ENCODE data around the gene RALGPS1. TPM values are rescaled to one million over a fixed set of nuclear protein-coding genes. Genes with fewer than 3 reads are reported as not detected.

Gene RALGPS1
- total RNA-seq, 2 experiments from 2014 or later = 14.1 to 14.4 TPM

- Histone ChIP-seq H2AFZ (ENCODE audit: low read length) (no peak overlapping the region), H3K9me2 (ENCODE audit: insufficient read depth, low read length) (no peaks in the 10 kb centered on the region), H3K4me1 (ENCODE audit: insufficient read depth, low read length, poor library complexity, severe bottlenecking) (no peaks in the 10 kb centered on the region), H3K27ac (ENCODE audit: low read depth, low read length, poor library complexity, severe bottlenecking) (no peak overlapping the region), H3K4me2 (ENCODE audit: low read length) (no peak overlapping the region), H4K20me1 (ENCODE audit: insufficient read depth, low read length) (no peaks in the 10 kb centered on the region), H3K4me3 (ENCODE audit: low read depth, low read length, poor library complexity, severe bottlenecking) (no peak overlapping the region), H3K9me3 (ENCODE audit: low read length) (no peaks in the 10 kb centered on the region), H3K36me3 (ENCODE audit: insufficient read depth, low read length) (no peaks in the 10 kb centered on the region), H3K79me2 (ENCODE audit: insufficient read depth, low read depth, low read length) (no peaks in the 10 kb centered on the region)
- intact Hi-C loops (cut with micrococcal nuclease; ENCODE audit: unreplicated experiment) = no loop called here
- BruUV-seq (replicated peaks) = no TSS peak
- ChIA-PET CTCF (ENCODE audit: unreplicated experiment) (no interaction called here), POLR2A (no interaction called here)
- no peak for TF ChIP-seq EZH2phosphoT487 (IDR thresholded peaks at IDR 0.05; ENCODE audit: borderline replicate concordance, low read depth, low read length)
- no peak for TF ChIP-seq CTCF (conservative IDR thresholded peaks at IDR 0.05; ENCODE audit: low read length)
- DNase-seq (ENCODE audit: low spot score) = no peak
Measured at GRCh38 chr9:127211983-127212382, 297.4 kb downstream of the RALGPS1 start.

GRCh38 chr9:127212453-127212852 is 297.9 kb downstream of the RALGPS1 start:
- Histone ChIP-seq H3K4me3 (ENCODE audit: low read depth, low read length, poor library complexity, severe bottlenecking) (no peak overlapping the region), H2AFZ (ENCODE audit: low read length) (no peak overlapping the region), H3K79me2 (ENCODE audit: insufficient read depth, low read depth, low read length) (no peaks in the 10 kb centered on the region), H3K36me3 (ENCODE audit: insufficient read depth, low read length) (no peaks in the 10 kb centered on the region), H3K27ac (ENCODE audit: low read depth, low read length, poor library complexity, severe bottlenecking) (no peak overlapping the region), H3K4me2 (ENCODE audit: low read length) (no peak overlapping the region), H3K9me2 (ENCODE audit: insufficient read depth, low read length) (no peaks in the 10 kb centered on the region), H3K9me3 (ENCODE audit: low read length) (no peaks in the 10 kb centered on the region), H3K4me1 (ENCODE audit: insufficient read depth, low read length, poor library complexity, severe bottlenecking) (no peaks in the 10 kb centered on the region), H4K20me1 (ENCODE audit: insufficient read depth, low read length) (no peaks in the 10 kb centered on the region)
- ChIA-PET POLR2A (no interaction called here), CTCF (ENCODE audit: unreplicated experiment) (no interaction called here)
- no TSS peak for BruUV-seq (replicated peaks)
- TF ChIP-seq EZH2phosphoT487 (IDR thresholded peaks at IDR 0.05; ENCODE audit: borderline replicate concordance, low read depth, low read length) = no peak
- TF ChIP-seq CTCF (conservative IDR thresholded peaks at IDR 0.05; ENCODE audit: low read length) = no peak
- intact Hi-C loops (cut with micrococcal nuclease; ENCODE audit: unreplicated experiment) = no loop called here
- DNase-seq (ENCODE audit: low spot score) = no peak

- no peak overlapping the region for H3K4me2 ChIP-seq (ENCODE audit: low read length)
- intact Hi-C loops (cut with micrococcal nuclease; ENCODE audit: unreplicated experiment) = loop anchor here (1.0 to 2.0 kb wide), 3 partner anchors 132 to 211 kb away; partner anchors contain the start of gene ZNF79
- no peak overlapping the region for H3K27ac ChIP-seq (ENCODE audit: low read depth, low read length, poor library complexity, severe bottlenecking)
- no peak overlapping the region for H3K4me3 ChIP-seq (ENCODE audit: low read depth, low read length, poor library complexity, severe bottlenecking)
- BruUV-seq (replicated peaks) = no TSS peak
- POLR2A ChIA-PET = no interaction called here
- H3K9me3 ChIP-seq (ENCODE audit: low read length) = no peaks in the 10 kb centered on the region
- H3K79me2 ChIP-seq (ENCODE audit: insufficient read depth, low read depth, low read length) = no peaks in the 10 kb centered on the region
- CTCF ChIA-PET (ENCODE audit: unreplicated experiment) = no interaction called here
- no peaks in the 10 kb centered on the region for H3K9me2 ChIP-seq (ENCODE audit: insufficient read depth, low read length)
- H4K20me1 ChIP-seq (ENCODE audit: insufficient read depth, low read length) = no peaks in the 10 kb centered on the region
- H2AFZ ChIP-seq (ENCODE audit: low read length) = no peak overlapping the region
- TF ChIP-seq CTCF (conservative IDR thresholded peaks at IDR 0.05; ENCODE audit: low read length) = no peak
- TF ChIP-seq EZH2phosphoT487 (IDR thresholded peaks at IDR 0.05; ENCODE audit: borderline replicate concordance, low read depth, low read length) = no peak
- H3K36me3 ChIP-seq (ENCODE audit: insufficient read depth, low read length) = no peaks in the 10 kb centered on the region
- no peaks in the 10 kb centered on the region for H3K4me1 ChIP-seq (ENCODE audit: insufficient read depth, low read length, poor library complexity, severe bottlenecking)
- DNase-seq (ENCODE audit: low spot score) = no peak
Measured at GRCh38 chr9:127213859-127214258, 299.3 kb downstream of the RALGPS1 start.

All from OCI-LY7 (cell line).